Skin epidermis (tissue), 12 donors: ENCODE measurements around the gene PSD2.
A peak's percentile ranks its signal among the peaks of the same experiment; 100 is the strongest.

Source experiments
- H3K27ac ChIP-seq, 21 experiments: fragments of 200-600 bp; sonication (generic) in 11 of 21; one replicate each; pipeline ENCODE4 v1.5.0; 2020; ENCODE audit warnings: mild to moderate bottlenecking in 3 of 21, inconsistent platforms in 2 of 21, moderate library complexity in 2 of 21
- H3K4me3 ChIP-seq, 7 experiments: fragments of 200-600 bp; sonication (generic) in 2 of 7; one replicate each; pipeline ENCODE4 v1.5.0; 2020; ENCODE audit warnings: inconsistent platforms in 2 of 7, mild to moderate bottlenecking in 2 of 7, moderate library complexity in 1 of 7

The PSD2 gene

GRCh38 chr5:139867109-139867508, 71.5 kb downstream of the PSD2 start:
- Histone ChIP-seq H3K27ac (no peak overlapping the region), H3K4me3 (no peak overlapping the region)

- H3K27ac ChIP-seq, result no peak overlapping the region
- no peak overlapping the region for H3K4me3 ChIP-seq
These were observed 72.0 kb downstream of the PSD2 start for GRCh38 chr5:139867581-139867980.

GRCh38 chr5:139869042-139869790, 73.6 kb downstream of the PSD2 start:
- no peak overlapping the region for H3K27ac ChIP-seq
- no peak overlapping the region for H3K4me3 ChIP-seq

GRCh38 chr5:139870677-139871076, 75.1 kb downstream of the PSD2 start:
- H3K4me3 ChIP-seq, result no peak overlapping the region
- peak overlapping the region in 2 of 21 experiments; percentile 8 to 15 for H3K27ac ChIP-seq

- no peak overlapping the region for H3K4me3 ChIP-seq
These were observed 76.0 kb downstream of the PSD2 start for GRCh38 chr5:139871614-139872013.

GRCh38 chr5:139872052-139872766, 76.6 kb downstream of the PSD2 start:
- Histone ChIP-seq H3K4me3 (no peak overlapping the region), H3K27ac (no peak overlapping the region)

More at GRCh38 chr5:139871614-139872013, 76.0 kb downstream of the PSD2 start:
- no peak overlapping the region for H3K27ac ChIP-seq

- Histone ChIP-seq H3K27ac (no peak overlapping the region), H3K4me3 (no peak overlapping the region)
These were observed 77.5 kb downstream of the PSD2 start for GRCh38 chr5:139872851-139873794.

GRCh38 chr5:139875957-139876356, 80.3 kb downstream of the PSD2 start:
- H3K4me3 ChIP-seq, result no peak overlapping the region
- no peak overlapping the region for H3K27ac ChIP-seq

- Histone ChIP-seq H3K27ac (peak overlapping the region in 8 of 21 experiments; percentile 15 to 72 (median 34)), H3K4me3 (no peak overlapping the region)
These were observed 81.6 kb downstream of the PSD2 start for GRCh38 chr5:139877129-139877597.

- no peak overlapping the region for H3K4me3 ChIP-seq
- peak overlapping the region in 3 of 21 experiments; percentile 6 to 72 (median 7) for H3K27ac ChIP-seq
These were observed 82.5 kb downstream of the PSD2 start for GRCh38 chr5:139878093-139878492.

GRCh38 chr5:139880416-139881142, 85.0 kb downstream of the PSD2 start:
- Histone ChIP-seq H3K4me3 (no peak overlapping the region), H3K27ac (no peak overlapping the region)

GRCh38 chr5:139881143-139881733, 85.6 kb downstream of the PSD2 start:
- no peak overlapping the region for H3K4me3 ChIP-seq

GRCh38 chr5:139882316-139882715, 86.7 kb downstream of the PSD2 start:
- no peak overlapping the region for H3K27ac ChIP-seq
- no peak overlapping the region for H3K4me3 ChIP-seq

More at GRCh38 chr5:139881143-139881733, 85.6 kb downstream of the PSD2 start:
- H3K27ac ChIP-seq, result no peak overlapping the region

- Histone ChIP-seq H3K27ac (peak overlapping the region in 2 of 21 experiments; percentile 6 to 59), H3K4me3 (no peak overlapping the region)
These were observed 87.4 kb downstream of the PSD2 start for GRCh38 chr5:139882961-139883539.

- Histone ChIP-seq H3K4me3 (no peak overlapping the region), H3K27ac (peak overlapping the region in 1 of 21 experiments; percentile 42)
These were observed 88.5 kb downstream of the PSD2 start for GRCh38 chr5:139884144-139884543.

GRCh38 chr5:139884734-139885133, 89.1 kb downstream of the PSD2 start:
- Histone ChIP-seq H3K4me3 (no peak overlapping the region), H3K27ac (peak overlapping the region in 5 of 21 experiments; percentile 26 to 47 (median 37))

GRCh38 chr5:139885172-139885856, 89.7 kb downstream of the PSD2 start:
- peak overlapping the region in 2 of 21 experiments; percentile 26 to 39 for H3K27ac ChIP-seq
- H3K4me3 ChIP-seq, result no peak overlapping the region

GRCh38 chr5:139885857-139886208, 90.2 kb downstream of the PSD2 start:
- H3K4me3 ChIP-seq, result no peak overlapping the region
- no peak overlapping the region for H3K27ac ChIP-seq
